Ramos (cell line): ENCODE results near the gene CEBPZ.

ENCODE experiments used
- in situ Hi-C: fragments of 300-500 bp; cut with MboI; formaldehyde crosslinking; loops from one replicate; pipeline ENCODE4 v1.14.3; 2022; ENCODE audit warnings: low sequenced_read_pairs; ENCODE audit not compliant: unreplicated experiment

The CEBPZ gene, protein sequence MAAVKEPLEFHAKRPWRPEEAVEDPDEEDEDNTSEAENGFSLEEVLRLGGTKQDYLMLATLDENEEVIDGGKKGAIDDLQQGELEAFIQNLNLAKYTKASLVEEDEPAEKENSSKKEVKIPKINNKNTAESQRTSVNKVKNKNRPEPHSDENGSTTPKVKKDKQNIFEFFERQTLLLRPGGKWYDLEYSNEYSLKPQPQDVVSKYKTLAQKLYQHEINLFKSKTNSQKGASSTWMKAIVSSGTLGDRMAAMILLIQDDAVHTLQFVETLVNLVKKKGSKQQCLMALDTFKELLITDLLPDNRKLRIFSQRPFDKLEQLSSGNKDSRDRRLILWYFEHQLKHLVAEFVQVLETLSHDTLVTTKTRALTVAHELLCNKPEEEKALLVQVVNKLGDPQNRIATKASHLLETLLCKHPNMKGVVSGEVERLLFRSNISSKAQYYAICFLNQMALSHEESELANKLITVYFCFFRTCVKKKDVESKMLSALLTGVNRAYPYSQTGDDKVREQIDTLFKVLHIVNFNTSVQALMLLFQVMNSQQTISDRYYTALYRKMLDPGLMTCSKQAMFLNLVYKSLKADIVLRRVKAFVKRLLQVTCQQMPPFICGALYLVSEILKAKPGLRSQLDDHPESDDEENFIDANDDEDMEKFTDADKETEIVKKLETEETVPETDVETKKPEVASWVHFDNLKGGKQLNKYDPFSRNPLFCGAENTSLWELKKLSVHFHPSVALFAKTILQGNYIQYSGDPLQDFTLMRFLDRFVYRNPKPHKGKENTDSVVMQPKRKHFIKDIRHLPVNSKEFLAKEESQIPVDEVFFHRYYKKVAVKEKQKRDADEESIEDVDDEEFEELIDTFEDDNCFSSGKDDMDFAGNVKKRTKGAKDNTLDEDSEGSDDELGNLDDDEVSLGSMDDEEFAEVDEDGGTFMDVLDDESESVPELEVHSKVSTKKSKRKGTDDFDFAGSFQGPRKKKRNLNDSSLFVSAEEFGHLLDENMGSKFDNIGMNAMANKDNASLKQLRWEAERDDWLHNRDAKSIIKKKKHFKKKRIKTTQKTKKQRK

DNA sequence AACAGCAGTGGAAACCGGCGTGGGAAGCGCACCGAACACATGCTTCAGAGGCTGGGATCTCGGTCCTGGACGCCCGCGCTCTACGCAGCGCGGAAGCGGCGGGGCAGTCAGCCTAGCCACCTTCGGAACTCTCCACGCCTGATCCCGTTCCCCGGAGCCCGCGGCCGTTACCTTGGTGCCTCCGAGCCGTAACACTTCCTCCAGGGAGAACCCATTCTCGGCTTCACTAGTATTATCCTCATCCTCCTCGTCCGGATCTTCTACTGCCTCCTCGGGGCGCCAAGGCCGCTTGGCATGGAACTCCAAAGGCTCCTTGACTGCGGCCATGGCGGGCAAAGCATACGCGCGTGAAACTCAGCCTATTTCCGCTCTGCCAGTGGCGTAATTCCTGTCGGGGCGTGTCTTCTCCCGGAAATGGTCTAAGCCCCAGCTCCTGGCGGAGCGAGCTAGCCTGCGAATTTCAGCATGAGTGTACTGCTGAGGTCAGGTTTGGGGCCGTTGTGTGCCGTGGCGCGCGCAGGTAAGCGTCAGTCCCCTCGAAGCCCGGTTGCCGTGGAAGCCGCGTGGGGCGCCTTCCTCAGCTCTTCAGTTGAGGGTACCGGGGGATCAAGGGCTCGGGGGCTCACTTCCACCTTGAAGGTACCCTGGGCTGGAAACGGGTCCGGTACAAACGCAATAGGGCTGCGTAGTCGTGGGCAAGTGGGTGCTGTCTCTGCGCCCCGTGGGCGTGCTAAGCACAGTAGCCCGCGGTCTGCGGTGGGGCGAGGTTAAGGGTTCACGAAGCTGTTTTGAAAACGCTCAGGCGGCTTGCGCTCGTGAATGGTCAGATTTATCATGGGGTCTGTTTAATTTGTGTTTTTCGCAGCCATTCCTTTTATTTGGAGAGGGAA, at the start of gene CEBPZ, which contains the start of gene NDUFAF7:
CEBPZ (minus strand) TSS at position 356 of the 890 bp plus-strand sequence; CDS start at position 327, 29 bp downstream.
NDUFAF7 (plus strand) TSS at position 418 of the 890 bp plus-strand sequence; CDS start at position 466, 48 bp downstream.
- in situ Hi-C loops = no loop called here

DNA sequence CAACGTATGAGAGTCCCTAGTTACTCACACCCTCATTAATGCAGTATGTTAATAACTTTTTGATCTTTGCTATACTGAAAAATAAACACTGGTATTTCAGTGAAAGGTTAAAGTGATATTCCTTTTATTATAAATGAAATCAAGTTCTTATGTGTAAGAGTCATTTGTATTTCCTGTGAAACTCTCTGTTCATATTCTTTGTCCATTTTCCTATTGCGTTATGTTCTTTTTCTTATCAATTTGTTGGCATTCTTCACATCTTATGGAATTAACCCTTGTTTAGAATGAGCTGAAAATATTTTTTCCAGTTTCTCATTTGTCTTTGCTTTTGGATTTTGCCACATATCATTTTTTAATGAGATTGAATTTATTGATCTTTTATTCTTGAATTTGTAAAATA, 44.9 kb upstream of the CEBPZ start:
- in situ Hi-C loops = no loop called here

DNA sequence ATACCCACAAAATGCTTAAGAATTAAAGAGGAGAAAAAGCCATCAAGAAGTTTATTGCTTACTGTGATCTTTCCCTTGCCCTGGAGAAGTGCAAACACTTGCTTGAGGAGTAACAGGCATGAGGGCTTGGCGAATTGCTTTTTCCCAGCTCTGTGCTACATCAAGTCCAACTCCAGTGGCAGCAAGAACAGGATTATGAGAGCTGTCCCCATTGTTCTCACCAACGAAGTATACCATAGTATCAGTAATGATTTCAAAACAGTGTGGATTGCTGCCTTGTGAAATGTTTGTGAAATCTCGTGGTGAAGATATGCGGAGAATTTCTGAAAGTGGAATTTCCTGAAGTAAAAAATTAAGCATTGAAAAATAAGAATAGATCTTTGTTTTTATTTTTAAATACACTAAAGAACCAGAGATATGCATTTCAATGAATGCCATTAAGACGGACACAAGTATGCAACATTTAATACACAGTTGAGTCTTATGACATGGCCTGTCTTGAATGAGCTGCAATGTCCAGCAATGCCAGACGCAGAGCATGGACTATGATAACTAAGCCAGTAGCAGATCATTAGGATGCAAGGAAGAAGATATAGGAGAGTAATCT, 43.1 kb upstream of the CEBPZ start:
- in situ Hi-C loops = no loop called here

DNA sequence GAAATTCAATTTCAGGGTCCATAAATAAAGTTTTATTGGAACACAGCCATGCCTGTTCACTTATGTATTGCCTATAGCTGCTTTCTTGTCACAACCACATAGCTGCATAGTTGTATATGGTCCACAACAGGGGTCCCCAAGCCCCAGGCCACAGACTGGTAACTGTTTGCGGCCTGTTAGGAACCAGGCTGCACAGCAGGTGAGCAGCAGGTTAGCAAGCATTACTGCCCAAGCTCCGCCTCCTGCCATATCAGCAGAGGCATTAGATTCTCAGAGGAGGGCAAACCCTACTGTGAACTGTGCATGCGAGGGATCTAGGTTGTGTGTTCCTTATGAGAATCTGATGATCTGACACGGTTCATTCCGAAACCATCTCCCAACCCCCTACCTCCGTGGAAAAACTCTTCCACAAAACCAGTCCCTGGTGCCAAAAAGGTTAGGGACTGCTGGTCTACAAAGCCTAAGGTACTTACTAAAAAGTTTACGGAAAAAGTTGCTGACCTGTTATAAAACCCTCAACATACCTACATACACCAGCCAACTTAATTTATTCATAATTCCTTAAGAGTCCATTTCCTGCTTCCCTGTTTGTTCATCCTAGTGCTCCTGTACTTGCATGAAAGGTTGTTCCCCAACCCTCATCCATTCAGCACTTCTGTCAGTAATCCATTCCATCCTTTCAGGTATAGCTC, 40.1 kb upstream of the CEBPZ start:
- in situ Hi-C loops = no loop called here

DNA sequence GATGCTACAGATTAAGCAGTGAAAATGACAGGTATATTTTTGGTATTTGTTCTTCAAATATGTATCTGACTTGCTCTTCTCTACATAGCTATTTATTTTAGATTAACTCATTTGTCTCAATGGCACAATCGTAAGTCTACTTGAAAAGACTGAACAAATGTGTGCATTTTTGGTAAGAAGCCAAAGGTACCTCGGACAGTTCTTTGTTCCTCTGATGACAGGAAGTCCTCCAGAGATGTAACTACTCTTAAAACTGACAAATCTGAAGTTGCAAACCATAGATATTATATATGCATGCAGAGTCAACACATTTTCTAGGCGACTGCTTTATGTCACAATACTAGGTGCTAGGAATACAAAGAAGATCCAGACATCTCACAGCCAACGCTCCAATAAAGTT, 36.7 kb upstream of the CEBPZ start:
- in situ Hi-C loops = no loop called here

DNA sequence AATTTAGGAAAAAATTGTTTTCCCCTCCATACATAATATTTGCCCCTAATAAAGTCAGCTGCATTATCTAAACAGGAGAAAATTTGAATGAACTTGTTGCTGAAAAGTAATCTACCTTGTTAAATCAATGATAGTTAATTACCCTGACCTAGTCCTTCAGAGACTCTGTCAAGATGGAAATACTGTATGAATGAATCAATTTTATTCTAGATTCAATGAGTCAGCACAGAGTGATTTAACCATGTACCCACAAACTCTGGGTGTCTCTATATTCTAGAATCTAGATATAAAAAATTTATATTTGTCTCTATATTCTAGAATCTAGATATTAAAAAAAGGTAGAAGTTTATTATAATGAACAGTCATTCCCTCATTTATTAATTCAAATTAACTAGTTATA, 36.3 kb upstream of the CEBPZ start:
- in situ Hi-C loops = no loop called here

DNA sequence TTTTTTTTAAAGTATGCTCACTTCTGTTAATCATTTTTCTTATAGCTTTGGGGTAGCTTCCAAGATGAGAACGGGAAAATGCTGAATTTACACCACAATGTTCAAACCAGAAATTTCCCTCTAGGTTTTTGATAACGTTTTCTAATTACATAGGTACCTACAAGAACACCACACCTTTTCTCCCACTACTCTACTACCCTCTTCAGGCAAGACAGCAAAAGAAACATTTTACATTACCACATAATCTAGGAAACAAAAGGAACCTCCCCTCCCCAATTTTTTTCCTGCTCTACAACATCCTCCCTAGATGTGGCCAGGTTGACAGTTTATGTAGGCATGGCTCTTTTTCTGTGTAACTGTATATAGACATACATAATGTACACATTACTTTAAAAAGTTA, 32.4 kb upstream of the CEBPZ start:
- in situ Hi-C loops = no loop called here

DNA sequence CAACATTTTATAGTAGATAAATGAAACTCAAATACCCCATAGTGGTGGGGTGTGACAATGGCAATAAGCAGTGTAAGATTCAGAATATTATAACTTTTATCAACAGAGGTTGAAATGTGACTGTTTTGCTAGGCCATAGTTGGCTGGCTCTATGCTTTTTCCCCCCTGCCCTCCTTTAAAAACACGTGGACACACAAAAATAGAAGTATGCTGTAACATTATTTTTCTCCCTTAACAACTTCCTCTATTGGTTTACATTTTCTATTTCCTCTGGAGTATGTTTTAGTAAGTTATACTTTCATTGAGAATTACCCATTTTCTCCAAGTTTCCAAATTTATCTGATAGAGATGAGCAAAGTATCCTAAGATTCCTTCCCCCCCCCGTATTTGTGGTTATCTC, 31.1 kb upstream of the CEBPZ start:
- in situ Hi-C loops = no loop called here

DNA sequence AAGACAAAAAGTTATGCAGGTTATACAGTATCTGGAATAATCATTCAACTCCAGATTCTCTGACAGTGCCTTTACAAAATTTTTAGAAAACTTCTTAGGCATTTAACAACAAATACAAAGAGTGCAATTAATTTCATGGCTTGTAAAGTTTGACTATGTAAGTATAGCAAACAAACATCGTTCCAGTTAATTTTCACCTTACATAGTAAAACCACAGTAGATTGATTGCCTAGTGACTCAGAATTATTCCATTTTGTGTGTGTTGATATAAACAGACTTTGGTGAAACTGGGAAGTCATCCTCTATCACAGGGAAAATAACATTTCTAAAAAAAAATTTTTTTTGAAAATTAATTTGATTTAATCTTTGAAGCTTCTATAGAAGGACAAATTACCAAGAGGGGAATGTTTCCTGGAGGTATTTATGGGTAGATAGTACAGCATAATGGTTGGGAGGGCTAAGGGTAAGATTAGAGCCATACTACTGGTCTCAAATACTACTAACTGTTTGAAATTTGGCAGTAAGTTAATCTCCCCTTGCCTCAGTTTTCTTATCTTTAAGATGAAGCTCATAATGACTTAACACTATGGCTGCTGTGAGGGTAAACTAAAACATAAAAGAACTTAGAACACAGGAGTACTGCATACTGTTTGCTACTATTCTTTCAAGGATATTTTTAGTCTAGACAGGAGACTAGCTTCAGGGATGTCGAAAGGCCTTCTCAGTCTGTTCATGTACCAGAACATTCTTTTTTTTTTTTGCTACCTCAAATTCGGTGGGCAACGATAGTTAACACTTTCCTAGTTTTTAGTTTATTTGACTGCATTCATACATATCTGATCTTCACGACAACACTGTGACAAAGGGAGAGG, 19.7 kb upstream of the CEBPZ start:
- in situ Hi-C loops = no loop called here

DNA sequence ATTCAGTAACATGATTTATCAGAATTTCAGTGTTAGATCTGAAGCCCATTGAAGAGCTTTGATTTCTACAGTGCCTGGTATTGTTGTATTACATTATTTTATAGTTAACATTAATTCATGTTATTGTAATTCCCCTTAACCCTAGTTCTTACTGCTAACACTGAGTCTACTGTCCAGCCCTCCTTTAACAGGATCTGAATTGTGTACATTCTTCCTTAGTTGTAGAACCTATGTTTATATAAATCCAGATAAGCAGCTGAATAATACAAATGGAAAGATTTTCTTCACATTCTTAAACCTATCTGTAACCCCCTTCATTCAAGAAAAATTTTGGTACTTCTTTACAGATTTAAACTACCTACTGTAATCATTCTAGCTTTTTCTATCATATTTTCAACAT, 14.8 kb upstream of the CEBPZ start:
- in situ Hi-C loops = no loop called here

DNA sequence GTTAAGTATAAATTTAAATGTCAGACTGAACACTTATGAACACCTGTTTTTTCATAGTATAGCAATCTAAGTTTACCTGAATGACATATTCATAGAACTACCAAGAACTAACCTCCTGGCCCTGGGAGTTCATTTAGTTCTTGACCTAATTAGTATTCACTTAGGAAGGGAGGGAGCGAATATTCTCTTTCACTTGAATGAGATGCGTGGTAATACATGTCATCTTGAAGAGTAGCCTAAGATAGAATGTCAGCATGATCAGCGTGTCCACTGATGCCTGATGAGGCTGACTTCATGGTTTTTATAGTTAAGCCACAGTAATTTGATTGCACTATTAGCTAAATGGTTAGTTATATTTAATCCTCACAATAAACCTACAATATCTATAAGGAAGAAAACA, 13.4 kb upstream of the CEBPZ start:
- in situ Hi-C loops = no loop called here

DNA sequence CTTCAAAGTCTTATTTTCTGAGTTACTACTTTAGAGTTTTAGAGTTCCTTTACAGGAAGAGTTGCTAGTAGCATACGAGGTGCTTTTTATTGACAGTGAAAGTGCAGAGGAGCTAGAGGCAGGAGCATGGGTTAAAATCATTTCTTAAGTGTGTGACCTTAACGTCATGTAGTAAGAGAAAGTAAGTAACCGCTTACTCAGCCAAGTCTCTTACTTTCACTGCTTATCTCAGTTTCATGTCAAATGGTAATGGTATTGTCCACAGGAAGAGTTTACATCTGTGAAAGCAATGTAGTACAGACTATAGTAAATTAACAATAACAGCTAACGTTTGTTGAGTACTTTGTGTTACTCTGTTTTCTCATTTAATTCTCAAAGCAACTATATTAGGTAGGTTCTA, 12.6 kb upstream of the CEBPZ start:
- in situ Hi-C loops = no loop called here

DNA sequence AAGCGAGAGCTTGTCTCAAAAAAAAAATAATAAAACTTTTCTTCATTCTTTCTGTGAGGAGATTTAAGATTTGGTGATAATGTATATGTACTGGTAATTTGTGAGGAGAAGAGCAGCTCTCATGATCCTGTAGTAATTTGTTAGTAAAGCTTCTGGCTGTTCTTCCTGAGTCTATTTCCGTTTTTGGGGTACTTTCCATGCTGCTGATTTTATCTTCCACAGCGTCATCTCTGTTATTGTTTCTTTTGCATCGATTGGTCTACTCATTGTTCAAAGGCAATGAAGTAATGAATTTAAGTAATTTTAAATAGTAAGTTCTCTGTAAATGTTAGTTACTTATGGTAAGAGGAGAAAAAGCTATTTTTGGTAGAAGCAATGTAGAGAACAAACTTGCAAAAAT, 12.0 kb upstream of the CEBPZ start:
- in situ Hi-C loops = no loop called here

DNA sequence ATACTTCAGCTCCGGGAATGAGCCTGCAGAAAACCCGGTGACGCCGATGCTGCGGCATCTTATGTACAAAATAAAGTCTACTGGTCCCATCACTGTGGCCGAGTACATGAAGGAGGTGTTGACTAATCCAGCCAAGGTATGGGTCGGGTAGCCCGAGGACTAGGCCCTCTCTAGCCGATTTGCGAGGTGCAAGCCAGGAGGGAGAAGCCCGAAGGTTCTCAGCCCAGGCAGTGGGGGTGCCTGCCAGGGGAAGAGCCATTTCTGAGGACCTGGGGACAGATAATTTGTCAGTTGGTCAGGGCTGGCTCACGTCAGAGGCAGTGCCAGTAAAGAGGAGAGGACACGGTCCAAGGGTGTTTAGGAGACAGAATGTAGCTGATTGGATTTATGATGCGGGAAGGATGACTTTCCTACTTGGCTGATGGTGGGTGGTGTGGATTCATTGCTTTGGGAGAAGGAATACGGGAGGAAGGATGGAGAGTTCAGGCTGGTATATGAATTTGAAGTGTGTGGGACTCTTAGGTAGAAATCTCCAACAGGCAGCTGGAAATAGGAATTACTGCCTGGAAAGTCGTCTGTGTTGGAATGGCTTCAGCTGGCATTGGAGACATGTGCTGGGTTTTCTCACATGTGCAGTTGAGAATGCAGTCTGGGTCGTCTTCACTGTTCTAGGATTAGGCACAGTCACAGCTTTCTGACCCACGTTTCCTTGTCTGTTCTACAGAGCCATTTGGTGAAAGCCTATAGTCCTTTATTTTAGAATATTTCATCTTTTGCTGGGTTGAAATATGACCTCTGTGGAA, 936 bp upstream of the CEBPZ start:
- in situ Hi-C loops = no loop called here

DNA sequence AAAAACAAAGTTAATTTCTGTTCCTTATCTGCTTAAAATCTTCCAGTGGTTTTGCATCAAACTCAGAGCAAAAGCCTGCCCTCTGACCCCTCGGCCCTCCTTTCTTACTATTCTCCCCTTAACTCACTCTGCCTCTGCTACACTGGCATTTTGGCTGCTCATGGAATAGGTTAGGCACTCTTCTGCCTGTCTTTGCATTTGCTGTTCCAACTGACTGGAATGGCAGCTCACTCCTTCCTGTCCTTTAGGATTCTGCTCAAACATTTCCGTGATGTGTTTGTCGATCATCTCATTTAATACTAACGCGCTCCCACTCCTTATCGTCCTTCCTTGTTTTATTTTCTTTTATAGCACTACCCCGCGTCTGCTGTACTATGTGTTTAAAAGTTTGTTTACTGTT, 815 bp downstream of the CEBPZ start:
- in situ Hi-C loops = no loop called here

DNA sequence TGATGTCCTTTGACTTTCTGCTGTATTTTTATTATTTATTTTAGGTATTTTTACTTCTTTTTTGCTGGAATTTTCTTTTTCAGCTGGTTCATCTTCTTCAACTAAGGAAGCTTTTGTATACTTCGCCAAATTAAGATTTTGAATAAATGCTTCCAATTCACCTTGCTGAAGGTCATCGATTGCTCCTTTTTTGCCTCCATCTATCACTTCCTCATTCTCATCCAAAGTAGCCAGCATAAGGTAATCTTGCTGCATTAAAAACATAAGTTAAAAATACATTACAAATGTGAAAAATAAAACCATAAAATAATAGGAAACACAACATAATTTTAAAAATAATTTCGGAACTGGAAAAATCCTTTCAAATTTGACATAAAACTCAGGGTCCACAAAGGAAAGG, 2.6 kb downstream of the CEBPZ start:
- in situ Hi-C loops = no loop called here

DNA sequence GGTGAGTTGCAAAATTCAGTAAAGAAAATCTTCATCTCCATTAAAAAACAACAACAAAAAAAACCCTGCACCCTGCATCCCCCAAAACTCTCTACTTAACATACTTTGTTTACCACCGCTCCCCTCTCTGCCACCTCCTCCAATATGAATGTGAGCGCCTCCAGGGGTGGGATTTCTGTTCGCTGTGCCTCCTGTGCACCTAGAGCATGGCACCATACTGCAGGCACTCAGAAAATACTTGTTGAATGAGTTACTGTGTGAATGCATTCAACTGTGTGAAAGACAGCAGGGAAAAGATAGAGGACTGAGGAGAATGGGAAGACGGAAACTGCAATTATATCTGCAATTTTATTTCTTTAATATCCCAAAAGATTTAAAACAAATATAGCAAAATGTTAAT, 4.5 kb downstream of the CEBPZ start:
- in situ Hi-C loops = no loop called here
